HL-60 (cell line): Measurements from ENCODE around the gene SLC27A5.

Experiments
- DNase-seq, 2 experiments: peaks; one replicate each; pipeline ENCODE4 v3.0.0-alpha.2; 2010 to 2020; ENCODE audit warnings: low read depth in 1 of 2, low spot score in 1 of 2
- H3K27ac ChIP-seq: fragments of 250-450 bp; sonication (Bioruptor Pico); replicated peaks from 2 replicates; pipeline ENCODE4 v1.5.1; 2020; ENCODE audit warnings: mild to moderate bottlenecking, moderate library complexity
- H3K27me3 ChIP-seq: fragments of 250-450 bp; sonication (Bioruptor Pico); 2 replicates; pipeline ENCODE4 v1.5.1; 2021; ENCODE audit warnings: mild to moderate bottlenecking, moderate library complexity; ENCODE audit not compliant: insufficient read depth, poor library complexity, severe bottlenecking
- H3K4me3 ChIP-seq: replicated peaks from 2 replicates; pipeline ENCODE4 v1.5.1; 2011; ENCODE audit warnings: mild to moderate bottlenecking, control low read depth, low read length; ENCODE audit not compliant: insufficient read depth
- GABPA ChIP-seq: IDR thresholded peaks from 2 replicates; pipeline ENCODE4 v1.6.1; 2012; ENCODE audit warnings: low read depth
- POLR2AphosphoS5 ChIP-seq: IDR thresholded peaks from 2 replicates; pipeline ENCODE4 v1.6.1; 2012; ENCODE audit warnings: low read depth
- SPI1 ChIP-seq: IDR thresholded peaks from 2 replicates; pipeline ENCODE4 v1.6.1; 2012; ENCODE audit warnings: low read depth, mild to moderate bottlenecking, borderline replicate concordance
- TF ChIP-seq, protein P1 (sequence below): IDR thresholded peaks from one replicate; pipeline ENCODE4 v1.5.1; 2011; ENCODE audit warnings: low read length, control low read depth, inconsistent platforms; ENCODE audit not compliant: insufficient read depth
- TF ChIP-seq, protein P2 (sequence below): IDR thresholded peaks from 2 replicates; pipeline ENCODE4 v1.6.1; 2012; ENCODE audit warnings: low read depth; ENCODE audit not compliant: insufficient replicate concordance

The SLC27A5 gene

DNA sequence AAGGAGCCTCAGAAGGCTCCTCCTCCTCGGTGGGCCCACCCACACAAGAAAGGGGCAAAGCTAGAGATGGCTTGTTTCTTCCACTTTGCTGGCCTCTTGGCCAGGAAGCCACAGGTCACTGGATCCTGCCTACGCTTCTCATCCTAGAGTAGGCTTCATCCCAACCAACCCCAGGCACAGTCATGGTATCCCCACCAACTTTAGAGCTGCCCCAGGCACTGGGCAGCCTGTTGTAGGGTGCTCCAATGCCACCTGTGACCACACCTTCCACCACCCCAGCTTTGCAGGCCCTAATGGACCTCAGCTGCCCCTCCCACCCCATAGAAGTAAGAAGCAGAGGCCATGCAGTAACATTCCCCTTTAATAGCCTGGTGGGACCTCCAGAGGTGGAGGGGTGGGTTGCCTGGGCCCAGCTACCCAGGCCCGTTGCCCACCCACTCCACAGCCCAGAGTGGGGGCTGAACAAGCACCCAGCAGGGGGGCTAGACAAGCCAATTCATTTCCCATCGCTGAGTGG is 43.6 kb upstream of the SLC27A5 start:
- Histone ChIP-seq H3K27me3 (no peaks in the 10 kb centered on the region), H3K4me3 (peak overlapping the region; percentile 74), H3K27ac (peak overlapping the region; percentile 75)
- TF ChIP-seq, protein P1, sequence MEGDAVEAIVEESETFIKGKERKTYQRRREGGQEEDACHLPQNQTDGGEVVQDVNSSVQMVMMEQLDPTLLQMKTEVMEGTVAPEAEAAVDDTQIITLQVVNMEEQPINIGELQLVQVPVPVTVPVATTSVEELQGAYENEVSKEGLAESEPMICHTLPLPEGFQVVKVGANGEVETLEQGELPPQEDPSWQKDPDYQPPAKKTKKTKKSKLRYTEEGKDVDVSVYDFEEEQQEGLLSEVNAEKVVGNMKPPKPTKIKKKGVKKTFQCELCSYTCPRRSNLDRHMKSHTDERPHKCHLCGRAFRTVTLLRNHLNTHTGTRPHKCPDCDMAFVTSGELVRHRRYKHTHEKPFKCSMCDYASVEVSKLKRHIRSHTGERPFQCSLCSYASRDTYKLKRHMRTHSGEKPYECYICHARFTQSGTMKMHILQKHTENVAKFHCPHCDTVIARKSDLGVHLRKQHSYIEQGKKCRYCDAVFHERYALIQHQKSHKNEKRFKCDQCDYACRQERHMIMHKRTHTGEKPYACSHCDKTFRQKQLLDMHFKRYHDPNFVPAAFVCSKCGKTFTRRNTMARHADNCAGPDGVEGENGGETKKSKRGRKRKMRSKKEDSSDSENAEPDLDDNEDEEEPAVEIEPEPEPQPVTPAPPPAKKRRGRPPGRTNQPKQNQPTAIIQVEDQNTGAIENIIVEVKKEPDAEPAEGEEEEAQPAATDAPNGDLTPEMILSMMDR, result no peak
- TF ChIP-seq SPI1 (no peak), POLR2AphosphoS5 (no peak), GABPA (no peak)
- TF ChIP-seq, protein P2, sequence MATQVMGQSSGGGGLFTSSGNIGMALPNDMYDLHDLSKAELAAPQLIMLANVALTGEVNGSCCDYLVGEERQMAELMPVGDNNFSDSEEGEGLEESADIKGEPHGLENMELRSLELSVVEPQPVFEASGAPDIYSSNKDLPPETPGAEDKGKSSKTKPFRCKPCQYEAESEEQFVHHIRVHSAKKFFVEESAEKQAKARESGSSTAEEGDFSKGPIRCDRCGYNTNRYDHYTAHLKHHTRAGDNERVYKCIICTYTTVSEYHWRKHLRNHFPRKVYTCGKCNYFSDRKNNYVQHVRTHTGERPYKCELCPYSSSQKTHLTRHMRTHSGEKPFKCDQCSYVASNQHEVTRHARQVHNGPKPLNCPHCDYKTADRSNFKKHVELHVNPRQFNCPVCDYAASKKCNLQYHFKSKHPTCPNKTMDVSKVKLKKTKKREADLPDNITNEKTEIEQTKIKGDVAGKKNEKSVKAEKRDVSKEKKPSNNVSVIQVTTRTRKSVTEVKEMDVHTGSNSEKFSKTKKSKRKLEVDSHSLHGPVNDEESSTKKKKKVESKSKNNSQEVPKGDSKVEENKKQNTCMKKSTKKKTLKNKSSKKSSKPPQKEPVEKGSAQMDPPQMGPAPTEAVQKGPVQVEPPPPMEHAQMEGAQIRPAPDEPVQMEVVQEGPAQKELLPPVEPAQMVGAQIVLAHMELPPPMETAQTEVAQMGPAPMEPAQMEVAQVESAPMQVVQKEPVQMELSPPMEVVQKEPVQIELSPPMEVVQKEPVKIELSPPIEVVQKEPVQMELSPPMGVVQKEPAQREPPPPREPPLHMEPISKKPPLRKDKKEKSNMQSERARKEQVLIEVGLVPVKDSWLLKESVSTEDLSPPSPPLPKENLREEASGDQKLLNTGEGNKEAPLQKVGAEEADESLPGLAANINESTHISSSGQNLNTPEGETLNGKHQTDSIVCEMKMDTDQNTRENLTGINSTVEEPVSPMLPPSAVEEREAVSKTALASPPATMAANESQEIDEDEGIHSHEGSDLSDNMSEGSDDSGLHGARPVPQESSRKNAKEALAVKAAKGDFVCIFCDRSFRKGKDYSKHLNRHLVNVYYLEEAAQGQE, result no peak
- DNase-seq, result no peak

DNA sequence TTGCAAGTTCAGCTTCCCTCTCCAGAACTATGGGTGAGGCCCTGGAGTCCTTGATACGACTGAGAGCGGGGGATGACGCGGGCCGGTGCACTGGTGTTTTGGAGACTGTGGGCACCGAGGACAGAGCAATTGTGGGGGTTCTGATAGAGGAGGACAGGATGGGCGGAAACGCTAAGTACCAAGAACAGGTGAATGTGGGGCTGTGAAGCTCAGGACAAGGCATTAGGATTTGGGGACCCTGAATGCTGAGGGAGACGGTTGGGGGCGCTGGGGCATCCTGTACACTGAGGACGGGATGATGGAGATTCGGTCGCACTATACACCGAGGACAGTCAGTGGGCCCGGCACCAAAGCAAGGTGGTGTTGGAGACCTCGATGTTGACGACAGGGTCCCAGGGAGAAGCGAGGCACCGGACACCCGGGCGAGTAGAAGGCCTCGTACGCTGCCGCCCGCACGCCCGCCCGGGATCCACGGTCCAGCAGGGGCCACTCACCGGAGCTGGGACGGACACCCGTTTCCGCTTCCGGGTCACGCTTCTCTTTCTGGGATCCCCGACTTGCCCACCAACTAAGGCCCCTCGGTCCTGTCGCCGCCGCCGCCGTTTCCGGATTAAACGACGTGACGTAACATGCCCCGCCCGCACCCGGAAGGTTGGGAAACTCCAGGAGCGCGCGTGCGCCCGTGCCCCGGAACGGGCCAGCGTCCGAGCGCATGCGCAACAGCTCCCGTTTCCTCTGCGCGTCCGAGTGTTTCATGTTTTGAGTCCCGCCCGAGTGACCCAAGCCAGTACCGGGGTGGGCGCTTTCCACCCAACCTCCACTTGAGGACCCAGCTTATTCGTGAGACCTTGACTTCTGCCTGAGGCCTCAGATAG is 42.9 kb upstream of the SLC27A5 start, which contains the start of gene CHMP2A:
TSS of gene CHMP2A (minus strand) at position 612 of the 875 bp plus-strand sequence. CDS start 893 bp downstream, outside the sequence.
- DNase-seq, result peak; percentile 92 to 98
- H3K27me3 ChIP-seq, result no peaks in the 10 kb centered on the region
- TF ChIP-seq, protein P2, result no peak
- TF ChIP-seq, protein P1, result no peak
- no peak for TF ChIP-seq SPI1
- peak; percentile 96 for TF ChIP-seq POLR2AphosphoS5
- TF ChIP-seq GABPA, result peak; percentile 98
- H3K4me3 ChIP-seq, result peak within 1 kb of the TSS; percentile 74
- H3K27ac ChIP-seq, result peak within 1 kb of the TSS; percentile 90

DNA sequence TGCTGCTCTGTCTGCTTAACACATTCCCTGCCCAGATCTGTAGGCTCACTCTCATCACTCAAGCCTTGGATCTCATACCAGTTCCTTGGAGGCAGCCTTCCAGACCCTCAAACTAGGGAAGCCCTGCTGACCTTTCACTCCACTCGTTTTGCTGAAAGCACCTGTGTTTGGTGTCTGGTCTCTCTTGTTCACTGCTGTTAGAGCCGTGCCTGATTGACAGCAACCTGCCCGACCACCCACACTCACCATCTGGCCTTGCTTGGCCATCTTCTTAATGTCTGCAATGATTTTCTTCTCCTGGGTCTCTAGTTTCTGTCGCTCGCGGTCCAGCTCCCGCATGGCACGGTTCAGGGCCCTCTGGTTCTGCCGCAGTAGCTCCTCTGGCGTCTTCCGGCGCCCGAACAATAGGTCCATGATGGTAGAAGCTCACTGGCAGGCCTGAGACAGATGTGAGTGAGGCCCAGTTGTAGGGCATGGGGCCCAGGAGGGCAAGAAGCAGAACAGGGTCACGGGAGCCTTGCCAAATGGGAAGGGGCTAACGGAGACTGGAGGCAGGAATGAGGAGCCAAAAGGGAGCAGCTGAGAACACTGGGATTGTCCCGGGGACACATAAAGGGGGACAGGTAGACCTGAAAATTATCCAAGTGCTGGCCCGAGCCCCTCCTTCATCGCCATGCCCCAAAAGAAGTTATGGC is 42.2 kb upstream of the SLC27A5 start:
- Histone ChIP-seq H3K27me3 (no peaks in the 10 kb centered on the region), H3K4me3 (peak overlapping the region; percentile 74), H3K27ac (peak overlapping the region; percentile 75)
- TF ChIP-seq POLR2AphosphoS5 (no peak), SPI1 (no peak), GABPA (no peak)
- TF ChIP-seq, protein P2, result no peak
- TF ChIP-seq, protein P1, result no peak
- DNase-seq, result peak in 1 of 2 experiments; percentile 39
